ENCODE measurements around the gene FHIT. TPM values are rescaled to one million over a fixed set of nuclear protein-coding genes. Genes with fewer than 3 reads are reported as not detected.
"Not testable (repeated sequence)": the region's sequence is repeated elsewhere in the genome, so short reads cannot be mapped to it uniquely, and the experiment has no call there.

Gene FHIT
- total RNA-seq, 1 donor from 2014 or later, result 5.7 TPM

GRCh38 chr3:60675424-60675823, 575.8 kb downstream of the FHIT start:
- no peaks in the 10 kb centered on the region for H4K20me1 ChIP-seq (ENCODE audit: low read depth)
- H3K9me3 ChIP-seq (ENCODE audit: low read depth), result no peaks in the 10 kb centered on the region
- H3F3A ChIP-seq (ENCODE audit: low read depth), result peaks cover 10% of the 10 kb centered on the region
- Mint-ChIP-seq H3K36me3 (no peaks in the 10 kb centered on the region), H3K27me3 (ENCODE audit: insufficient read depth, low read depth) (peaks cover 2% of the 10 kb centered on the region), H3K4me3 (no peak overlapping the region), H3K9me3 (peaks cover 10% of the 10 kb centered on the region), H3K4me1 (peaks cover 6% of the 10 kb centered on the region), H3K27ac (no peak overlapping the region)
- no peak for DNase-seq (ENCODE audit: low spot score)
- H3K36me3 ChIP-seq, result no peaks in the 10 kb centered on the region
- H3K9ac ChIP-seq, result no peak overlapping the region
- no peaks in the 10 kb centered on the region for H3K27me3 ChIP-seq
- H2AFZ ChIP-seq (replicated peaks), result no peak overlapping the region
- no peak overlapping the region for H3K27ac ChIP-seq
- no peak overlapping the region for H3K4me2 ChIP-seq
- no peaks in the 10 kb centered on the region for H3K79me2 ChIP-seq (ENCODE audit: low read depth)
- H3K4me1 ChIP-seq, result peaks cover 7% of the 10 kb centered on the region
- TF ChIP-seq CTCF (IDR thresholded peaks at IDR 0.05) (no peak), EZH2 (IDR thresholded peaks at IDR 0.05) (no peak), EZH2phosphoT487 (IDR thresholded peaks at IDR 0.05) (no peak)
- H3K4me3 ChIP-seq, result no peak overlapping the region

GRCh38 chr3:60674870-60675269, 576.4 kb downstream of the FHIT start:
- Histone ChIP-seq H3K4me3 (no peak overlapping the region), H3F3A (ENCODE audit: low read depth) (peaks cover 15% of the 10 kb centered on the region), H3K9ac (no peak overlapping the region), H3K27ac (no peak overlapping the region), H3K4me1 (peaks cover 13% of the 10 kb centered on the region), H3K36me3 (no peaks in the 10 kb centered on the region), H3K9me3 (ENCODE audit: low read depth) (no peaks in the 10 kb centered on the region), H3K4me2 (no peak overlapping the region), H3K79me2 (ENCODE audit: low read depth) (no peaks in the 10 kb centered on the region), H4K20me1 (ENCODE audit: low read depth) (no peaks in the 10 kb centered on the region), H3K27me3 (no peaks in the 10 kb centered on the region), H2AFZ (replicated peaks) (no peak overlapping the region)
- H3K27me3 Mint-ChIP-seq (ENCODE audit: insufficient read depth, low read depth), result peaks cover 2% of the 10 kb centered on the region
- H3K4me1 Mint-ChIP-seq, result peaks cover 10% of the 10 kb centered on the region
- peaks cover 10% of the 10 kb centered on the region for H3K9me3 Mint-ChIP-seq
- no peak overlapping the region for H3K27ac Mint-ChIP-seq
- H3K4me3 Mint-ChIP-seq, result no peak overlapping the region
- no peak for DNase-seq (ENCODE audit: low spot score)
- TF ChIP-seq CTCF (IDR thresholded peaks at IDR 0.05), result no peak
- TF ChIP-seq EZH2phosphoT487 (IDR thresholded peaks at IDR 0.05), result no peak
- TF ChIP-seq EZH2 (IDR thresholded peaks at IDR 0.05), result no peak
- H3K36me3 Mint-ChIP-seq, result no peaks in the 10 kb centered on the region

- peaks cover 26% of the 10 kb centered on the region for H3F3A ChIP-seq (ENCODE audit: low read depth)
- Mint-ChIP-seq H3K4me3 (no peak overlapping the region), H3K9me3 (peaks cover 13% of the 10 kb centered on the region), H3K36me3 (no peaks in the 10 kb centered on the region), H3K4me1 (peaks cover 23% of the 10 kb centered on the region), H3K27me3 (ENCODE audit: insufficient read depth, low read depth) (peaks cover 2% of the 10 kb centered on the region), H3K27ac (no peak overlapping the region)
- H3K4me1 ChIP-seq, result peaks cover 23% of the 10 kb centered on the region
- TF ChIP-seq EZH2phosphoT487 (IDR thresholded peaks at IDR 0.05) (no peak), EZH2 (IDR thresholded peaks at IDR 0.05) (no peak), CTCF (IDR thresholded peaks at IDR 0.05) (no peak)
- H2AFZ ChIP-seq (replicated peaks), result no peak overlapping the region
- no peaks in the 10 kb centered on the region for H3K27me3 ChIP-seq
- H3K9me3 ChIP-seq (ENCODE audit: low read depth), result no peaks in the 10 kb centered on the region
- no peak for DNase-seq (ENCODE audit: low spot score)
- H3K27ac ChIP-seq, result no peak overlapping the region
- no peak overlapping the region for H3K4me2 ChIP-seq
- H3K36me3 ChIP-seq, result no peaks in the 10 kb centered on the region
- H3K4me3 ChIP-seq, result no peak overlapping the region
- no peaks in the 10 kb centered on the region for H3K79me2 ChIP-seq (ENCODE audit: low read depth)
- H3K9ac ChIP-seq, result no peak overlapping the region
- H4K20me1 ChIP-seq (ENCODE audit: low read depth), result no peaks in the 10 kb centered on the region
Measured at GRCh38 chr3:60673123-60673522, 578.1 kb downstream of the FHIT start.

GRCh38 chr3:60672337-60672736, 578.9 kb downstream of the FHIT start:
- H3K36me3 Mint-ChIP-seq; H3K9ac ChIP-seq; H3K79me2 ChIP-seq (ENCODE audit: low read depth); H3K36me3 ChIP-seq; H3K4me2 ChIP-seq; H3K27me3 ChIP-seq; DNase-seq (ENCODE audit: low spot score); H3K27me3 Mint-ChIP-seq (ENCODE audit: insufficient read depth, low read depth); H2AFZ ChIP-seq (replicated peaks); H3K27ac Mint-ChIP-seq; H3K4me3 Mint-ChIP-seq; H3K4me3 ChIP-seq; H4K20me1 ChIP-seq (ENCODE audit: low read depth); H3K27ac ChIP-seq; H3K9me3 ChIP-seq (ENCODE audit: low read depth): not testable (repeated sequence)
- Mint-ChIP-seq H3K9me3 (peaks cover 17% of the 10 kb centered on the region), H3K4me1 (peaks cover 25% of the 10 kb centered on the region)
- peaks cover 23% of the 10 kb centered on the region for H3K4me1 ChIP-seq
- peaks cover 29% of the 10 kb centered on the region for H3F3A ChIP-seq (ENCODE audit: low read depth)

Data from neural progenitor cell (in vitro differentiated cells).